Forelimb muscle (tissue), 1 donor: ENCODE measurements around the gene HNRNPD. TPM values are rescaled to one million over a fixed set of nuclear protein-coding genes. Genes with fewer than 3 reads are reported as not detected.
"Not testable (repeated sequence)": the region's sequence is repeated elsewhere in the genome, so short reads cannot be mapped to it uniquely, and the experiment has no call there.

Source experiments
- DNase-seq: peaks from one replicate; pipeline ENCODE4 v3.0.0-alpha.2; 2013; ENCODE audit warnings: low read depth
- polyA plus RNA-seq: library from polyadenylated mRNA; unstranded; fragments of 120-200 nt; gene quantifications from one replicate; pipeline ENCODE4 v1.2.1, GENCODE V29; 2013; ENCODE audit not compliant: insufficient read length

The HNRNPD gene
- 251 TPM for polyA plus RNA-seq

DNA sequence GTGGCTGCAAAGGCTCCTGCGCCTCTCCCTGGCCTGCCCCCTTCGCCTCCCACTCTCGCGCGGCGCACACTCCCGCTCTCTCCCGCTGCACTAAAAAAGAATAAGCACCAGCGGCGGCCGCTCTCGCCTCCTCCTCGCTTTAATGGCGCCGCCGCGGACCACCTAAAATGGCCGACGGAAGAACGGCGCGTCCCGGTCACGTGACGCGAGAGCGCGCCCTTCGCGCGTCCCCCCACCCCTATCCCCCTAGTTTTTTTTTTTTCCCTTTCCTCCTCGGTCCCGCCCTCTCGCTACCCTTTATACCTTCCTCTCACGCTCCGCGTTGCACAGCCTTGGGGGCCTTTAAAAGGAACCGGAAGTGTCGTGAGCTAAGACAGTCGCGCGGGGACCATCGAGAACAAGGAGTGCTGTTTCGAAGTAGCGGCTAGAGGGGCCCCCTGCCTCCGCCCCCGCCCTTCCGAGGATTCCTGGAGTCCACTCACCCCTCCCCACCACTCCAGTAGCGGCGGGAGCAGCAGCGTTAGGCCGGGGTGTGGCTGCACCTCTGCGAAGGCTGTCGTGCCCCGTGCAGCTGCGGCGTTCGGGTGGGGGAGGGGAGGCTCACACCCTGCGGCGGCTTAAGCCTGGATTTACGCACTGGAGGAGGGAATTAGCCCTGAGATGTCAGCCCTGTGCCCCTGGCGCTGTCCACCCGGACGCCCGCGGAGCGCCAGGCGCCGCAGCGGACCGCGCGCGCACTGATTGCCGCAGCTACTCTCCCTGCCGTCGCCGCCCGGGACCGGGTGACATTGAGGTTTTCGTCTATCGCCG, at the start of gene HNRNPD:
Gene HNRNPD (minus strand): TSS at position 176 of the 810 bp plus-strand sequence. CDS start 313 bp downstream, outside the sequence.
- DNase-seq, result peak; percentile 98

DNA sequence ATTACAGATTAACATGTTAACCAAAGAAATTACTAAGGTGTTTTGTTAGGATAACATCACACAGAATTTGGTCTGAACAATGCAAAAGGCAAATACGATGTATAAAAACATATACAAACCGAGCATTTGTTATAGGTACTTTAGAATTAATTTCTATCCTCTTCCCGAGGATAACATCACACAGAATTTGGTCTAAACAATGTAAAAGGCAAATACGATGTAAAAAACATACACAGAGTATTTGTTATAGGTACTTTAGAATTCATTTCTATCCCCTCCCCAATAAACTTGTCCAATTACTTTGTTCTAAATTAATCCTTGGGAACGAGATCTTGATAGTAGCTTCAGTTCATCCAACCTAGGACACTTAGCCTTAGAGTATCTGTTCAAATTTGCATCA, 48.8 kb upstream of the HNRNPD start:
- DNase-seq, result no peak

DNA sequence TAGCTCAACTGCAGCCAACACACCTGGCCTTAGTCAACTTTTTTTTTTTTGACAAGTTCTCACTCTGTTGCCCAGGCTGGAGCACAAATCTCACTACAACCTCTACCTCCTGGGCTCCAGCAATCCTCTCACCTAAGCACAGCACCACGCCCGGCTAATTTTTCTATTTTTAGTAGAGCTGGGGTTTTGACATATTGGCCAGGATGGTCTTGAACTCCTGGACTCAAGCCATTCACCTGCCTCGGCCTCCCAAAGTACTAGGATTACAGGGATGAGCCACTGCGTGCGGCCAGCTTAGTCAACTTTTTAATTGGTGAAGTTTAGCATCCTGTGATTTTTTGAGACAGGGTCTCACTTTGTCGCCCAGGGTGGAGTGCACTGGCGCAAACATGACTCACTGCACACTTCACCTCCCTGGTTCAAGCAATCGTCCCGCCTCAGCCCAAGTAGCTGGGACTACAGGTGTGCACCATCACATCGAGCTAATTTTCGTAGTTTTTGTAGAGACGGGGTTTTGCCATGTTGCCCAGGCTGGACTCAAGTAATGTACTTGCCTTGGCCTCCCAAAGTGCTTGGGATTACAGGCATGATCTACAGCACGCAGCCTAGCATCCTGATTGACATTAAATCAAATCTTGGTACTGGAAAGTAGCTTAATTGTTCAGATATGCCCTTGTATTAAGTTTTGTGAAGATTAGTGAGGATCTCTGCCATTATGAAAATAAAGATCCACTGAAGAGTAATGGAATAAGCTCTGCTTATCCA, 48.2 kb upstream of the HNRNPD start:
- DNase-seq, result no peak

DNA sequence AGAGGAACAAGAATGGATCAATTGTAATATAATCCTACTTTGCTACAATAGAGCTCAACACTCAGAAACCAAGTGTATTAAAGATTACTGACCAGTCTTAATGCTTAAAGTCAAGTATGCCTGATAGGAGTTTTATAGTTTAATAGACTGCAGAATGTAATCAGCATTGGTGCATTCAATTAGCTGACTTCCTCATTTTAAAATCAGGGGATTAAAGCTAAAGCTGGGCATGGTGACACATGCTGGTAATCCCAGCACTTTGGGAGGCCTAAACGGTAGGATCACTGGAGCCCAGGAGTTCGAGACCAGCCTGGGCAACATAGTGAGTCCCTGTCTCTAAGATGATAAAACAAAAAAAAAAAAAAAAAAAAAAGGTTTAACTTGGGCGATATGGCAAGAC, 45.7 kb upstream of the HNRNPD start:
- DNase-seq, result no peak

DNA sequence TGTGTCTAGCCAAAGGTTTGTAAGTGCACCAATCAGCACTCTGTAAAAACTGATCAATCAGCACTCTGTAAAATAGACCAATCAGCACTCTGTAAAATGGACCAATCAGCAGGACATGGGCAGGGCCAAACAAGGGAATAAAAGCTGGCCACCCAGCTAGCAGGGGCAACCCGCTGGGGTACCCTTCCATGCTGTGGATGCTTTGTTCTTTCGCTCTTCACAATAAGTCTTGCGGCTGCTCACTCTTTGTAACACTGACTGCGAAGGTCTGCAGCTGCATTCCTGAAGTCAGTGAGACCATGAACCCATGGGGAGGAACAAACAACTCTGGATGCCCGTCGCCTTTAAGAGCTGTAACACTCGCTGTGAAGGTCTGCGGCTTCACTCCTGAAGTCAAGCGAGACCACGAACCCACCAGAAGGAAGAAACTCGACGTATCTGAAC, 42.2 kb upstream of the HNRNPD start:
- no peak for DNase-seq

DNA sequence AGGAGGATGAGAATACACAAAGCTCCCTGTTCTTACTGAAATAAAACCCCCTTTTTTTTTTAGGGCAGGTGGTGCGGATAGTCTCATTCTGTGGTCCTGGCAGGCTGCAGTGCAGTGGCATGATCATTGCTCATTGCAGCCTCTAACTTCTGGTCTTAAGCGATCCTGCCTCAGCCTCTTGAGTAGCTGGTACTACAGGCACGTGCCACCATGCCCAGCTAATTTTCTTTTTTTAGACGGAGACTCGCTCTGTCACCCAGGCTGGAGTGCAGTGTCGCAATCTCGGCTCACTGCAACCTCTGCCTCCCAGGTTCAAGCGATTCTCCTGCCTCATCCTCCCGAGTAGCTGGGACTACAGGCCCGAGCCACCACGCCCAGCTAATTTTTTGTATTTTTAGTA, 41.3 kb upstream of the HNRNPD start:
- DNase-seq, result not testable (repeated sequence)

GRCh38 chr4:82403725-82404124, 29.9 kb upstream of the HNRNPD start:
- no peak for DNase-seq

DNA sequence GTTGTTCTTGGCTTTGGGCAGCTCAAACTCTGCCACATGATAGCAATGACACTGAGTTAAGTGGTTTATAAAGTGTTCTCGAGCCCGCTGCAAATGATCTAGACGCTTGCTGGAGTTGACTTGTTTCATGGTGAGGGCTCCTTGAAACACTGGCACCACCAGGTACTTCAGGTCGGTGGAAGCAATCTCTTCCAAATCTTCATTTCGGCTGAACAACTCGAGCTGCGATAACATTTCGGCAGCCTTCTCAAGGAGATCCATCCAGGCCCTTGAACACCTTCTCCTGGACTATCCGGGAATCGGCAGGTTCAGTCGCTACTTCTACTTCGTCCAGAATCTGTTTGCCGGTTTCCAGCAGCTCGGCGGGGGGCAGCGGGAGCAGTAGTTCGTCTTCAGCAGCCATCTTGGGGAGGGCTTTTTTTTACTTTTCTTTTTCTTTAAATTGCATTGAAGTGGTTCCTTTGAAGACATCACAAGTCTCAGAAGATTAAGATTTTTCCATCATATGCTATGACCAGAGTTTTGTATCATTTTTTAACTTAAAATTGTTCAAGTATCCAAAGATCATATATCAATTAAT, 28.5 kb upstream of the HNRNPD start:
- DNase-seq, result no peak

- no peak for DNase-seq
These were observed 27.8 kb upstream of the HNRNPD start for GRCh38 chr4:82401600-82401999.

DNA sequence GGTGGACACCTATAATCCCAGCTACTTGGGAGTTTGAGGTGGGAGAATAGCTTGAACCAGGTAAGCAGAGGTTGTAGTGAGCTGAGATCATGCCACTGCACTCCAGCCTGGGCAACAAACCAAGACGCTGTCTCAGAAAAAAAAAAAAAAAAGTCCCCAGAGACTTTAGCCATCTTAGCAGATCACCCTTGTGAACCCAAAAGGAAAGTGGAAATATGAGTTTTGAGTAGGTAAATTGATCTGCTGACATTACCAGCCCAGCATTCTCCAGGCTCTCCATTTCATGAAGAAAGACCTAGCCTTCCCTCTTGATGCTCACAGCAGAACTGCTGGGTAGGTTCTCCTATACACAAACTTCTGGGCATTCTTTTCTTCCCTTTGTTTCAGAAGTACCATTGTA, 24.5 kb upstream of the HNRNPD start:
- DNase-seq, result no peak

DNA sequence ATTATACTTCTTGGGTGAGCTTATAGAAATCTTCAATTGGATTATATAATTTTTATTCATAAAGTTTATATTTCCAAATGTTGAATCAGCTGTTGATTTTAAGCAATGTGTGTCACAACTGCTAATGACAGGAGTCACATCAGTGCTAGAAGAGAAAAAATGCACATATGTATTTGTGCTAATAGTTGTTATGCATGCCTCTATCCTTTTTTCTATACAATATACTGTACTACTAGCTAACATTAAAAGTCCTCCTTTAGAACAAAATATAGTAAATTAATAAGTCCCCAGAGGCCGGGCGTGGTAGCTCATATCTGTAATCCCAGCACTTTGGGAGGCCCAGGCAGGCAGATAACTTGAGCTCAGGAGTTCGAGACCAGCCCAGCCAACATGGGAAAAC, 23.7 kb upstream of the HNRNPD start:
- no peak for DNase-seq

- no peak for DNase-seq
These were observed 21.1 kb upstream of the HNRNPD start for GRCh38 chr4:82394896-82395295.

DNA sequence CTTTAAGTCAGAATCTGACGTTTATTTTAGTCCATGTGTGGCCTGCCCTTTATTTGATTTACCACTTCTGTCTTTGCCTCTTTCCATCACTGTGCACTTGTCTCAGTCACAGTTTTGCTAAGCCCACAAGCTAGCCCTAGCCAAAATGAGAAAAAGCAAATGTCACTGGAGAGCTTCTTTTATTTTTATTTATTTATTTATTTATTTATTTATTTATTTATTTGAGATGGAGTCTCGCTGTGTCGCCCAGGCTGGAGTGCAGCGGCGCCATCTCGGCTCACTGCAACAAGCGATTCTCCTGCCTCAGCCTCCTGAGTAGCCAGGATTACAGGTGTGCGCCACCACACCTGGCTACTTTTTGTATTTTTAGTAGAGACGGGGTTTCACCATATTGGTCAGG, 16.3 kb upstream of the HNRNPD start:
- not testable (repeated sequence) for DNase-seq

DNA sequence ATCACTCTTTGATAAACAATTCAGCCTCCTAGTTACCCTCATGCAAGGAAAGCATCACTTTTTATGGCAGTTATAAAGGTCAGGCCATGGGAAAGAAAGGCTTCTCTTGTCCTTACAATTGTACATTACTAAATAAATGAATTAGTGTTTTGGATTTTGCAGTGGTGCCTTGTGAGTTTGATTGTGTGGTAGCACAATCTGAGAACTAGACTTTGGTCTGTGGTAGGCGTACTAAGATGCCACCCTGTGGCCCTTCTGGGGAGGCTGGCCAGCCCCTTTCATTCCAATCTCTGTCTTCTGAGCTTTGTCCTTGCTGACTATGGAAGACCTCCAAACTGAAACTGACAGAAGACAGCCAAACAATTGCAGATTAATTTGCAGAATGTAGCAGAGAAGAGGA, 14.6 kb upstream of the HNRNPD start:
- no peak for DNase-seq

- DNase-seq, result not testable (repeated sequence)
These were observed 12.5 kb upstream of the HNRNPD start for GRCh38 chr4:82386312-82386711.

DNA sequence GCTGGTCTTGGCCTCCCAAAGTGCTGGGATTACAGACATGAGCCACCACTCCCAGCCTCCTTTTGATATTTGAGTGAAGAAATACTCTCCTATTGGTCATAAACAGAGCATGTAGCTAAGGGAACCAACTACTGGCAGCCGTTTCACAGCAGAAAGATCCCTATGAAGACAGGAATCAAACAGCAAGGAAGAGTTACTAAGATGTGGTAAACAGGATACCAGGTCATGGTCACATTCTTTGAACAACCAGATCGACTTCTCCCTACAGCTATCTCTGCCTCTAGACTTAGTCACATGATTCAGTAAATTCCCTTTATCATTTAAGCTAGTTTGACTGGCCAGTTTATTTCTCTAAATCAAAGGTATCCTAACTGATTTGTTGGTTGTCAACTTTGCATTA, 9.0 kb upstream of the HNRNPD start:
- no peak for DNase-seq

GRCh38 chr4:82381661-82382296, 8.0 kb upstream of the HNRNPD start:
- no peak for DNase-seq

- no peak for DNase-seq
These were observed 7.4 kb upstream of the HNRNPD start for GRCh38 chr4:82381235-82381634.

- DNase-seq, result no peak
These were observed 7.0 kb upstream of the HNRNPD start for GRCh38 chr4:82380831-82381230.

GRCh38 chr4:82380344-82380743, 6.6 kb upstream of the HNRNPD start:
- DNase-seq, result no peak

DNA sequence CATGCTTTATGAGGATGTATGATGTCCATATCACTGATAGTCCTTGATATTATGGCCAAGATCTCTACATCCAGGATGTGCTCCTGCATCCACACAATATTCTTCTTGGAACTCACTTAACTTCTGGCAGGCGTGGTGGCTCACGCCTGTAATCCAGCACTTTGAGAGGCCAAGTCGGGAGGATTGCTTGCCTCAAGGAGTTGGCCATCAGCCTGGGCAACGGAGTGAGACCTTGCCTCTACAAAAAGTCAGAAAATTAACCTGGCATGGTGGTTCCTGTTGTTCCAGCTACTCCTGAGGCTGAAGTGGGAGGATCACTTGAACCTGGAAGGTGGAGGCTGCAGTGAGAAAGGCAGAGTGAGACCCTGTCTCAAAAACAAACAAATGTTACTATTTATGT, 2.3 kb upstream of the HNRNPD start:
- DNase-seq, result no peak

DNA sequence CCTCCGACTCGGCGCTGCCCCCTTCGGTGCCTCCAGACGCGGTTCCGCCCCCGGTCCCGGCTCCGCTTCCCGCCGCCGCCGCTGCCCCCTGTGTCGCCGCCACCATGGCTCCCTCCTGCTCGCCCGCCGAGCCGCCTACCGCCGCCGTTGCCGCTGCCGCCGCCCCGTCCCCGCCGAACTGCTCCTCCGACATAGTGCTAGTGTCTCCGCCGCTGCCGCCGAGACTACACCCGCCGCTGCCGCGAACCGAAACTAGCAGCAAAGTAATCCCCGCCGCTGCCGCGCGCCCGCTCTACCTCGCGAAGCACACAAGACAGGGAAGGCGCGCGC, 340 bp downstream of the HNRNPD start:
- DNase-seq, result no peak
